Kidney (tissue), 14 donors: ENCODE measurements around the gene METRNL. TPM values are rescaled to one million over a fixed set of nuclear protein-coding genes. Genes with fewer than 3 reads are reported as not detected.

Source experiments
- DNase-seq, 5 donors: peaks; one replicate each; pipeline ENCODE4 v3.0.0-alpha.2; 2013 to 2020
- FAIRE-seq: peaks from 2 replicates; lab custom pipeline; 2012; peaks lifted over from hg19 to GRCh38; lab: Jason Lieb, UNC
- H3K27ac ChIP-seq, 2 donors: one replicate each; pipeline ENCODE4 v1.7.0; 2013; ENCODE audit warnings: low read depth in 2 of 2, low read length in 2 of 2, inconsistent platforms in 1 of 2
- H3K27me3 ChIP-seq: one replicate; pipeline ENCODE4 v1.7.1; 2013; ENCODE audit warnings: low read length, inconsistent platforms; ENCODE audit not compliant: control insufficient read depth, insufficient read depth
- H3K36me3 ChIP-seq, 3 donors: one replicate each; pipeline versions ENCODE4 v1.7.0 to v1.7.1; 2013; ENCODE audit warnings: low read length in 3 of 3, control low read depth in 1 of 3, inconsistent platforms in 1 of 3; ENCODE audit not compliant: insufficient read depth in 3 of 3, control insufficient read depth in 2 of 3
- H3K4me1 ChIP-seq, 3 donors: one replicate each; pipeline versions ENCODE4 v1.7.0 to v1.7.1; 2013; ENCODE audit warnings: low read length in 3 of 3, inconsistent platforms in 1 of 3, low read depth in 1 of 3; ENCODE audit not compliant: control insufficient read depth in 2 of 3, insufficient read depth in 2 of 3
- H3K4me3 ChIP-seq, 3 donors: one replicate each; pipeline versions ENCODE4 v1.7.0 to v1.8.1; 2013; ENCODE audit warnings: low read length in 3 of 3, control low read depth in 1 of 3, inconsistent platforms in 1 of 3
- H3K9ac ChIP-seq, 3 donors: one replicate each; pipeline versions ENCODE4 v1.7.0 to v1.7.1; 2013; ENCODE audit warnings: low read length in 3 of 3, control low read depth in 1 of 3, inconsistent platforms in 1 of 3
- H3K9me3 ChIP-seq, 3 donors: one replicate each; pipeline versions ENCODE4 v1.7.0 to v1.7.1; 2013; ENCODE audit warnings: low read length in 3 of 3, control low read depth in 1 of 3, inconsistent platforms in 1 of 3; ENCODE audit not compliant: control insufficient read depth in 2 of 3, insufficient read depth in 1 of 3
- CTCF ChIP-seq: IDR thresholded peaks from 3 replicates; pipeline ENCODE4 v1.5.1; 2012; ENCODE audit warnings: mild to moderate bottlenecking, moderate library complexity, borderline replicate concordance; ENCODE audit not compliant: insufficient read depth; ENCODE audit errors: extremely low read depth
- intact Hi-C: fragments of 100-400 bp; cut with DNase I; formaldehyde crosslinking; loops from one replicate; pipeline ENCODE4 v1.11.1; 2022
- polyA plus RNA-seq: library from polyadenylated mRNA; stranded (reverse); fragments of 350-450 nt; fragmentation: Illumina TruSeq; extraction: RNeasy Lipid Tissue Mini Kit (QIAGEN cat#74804); gene quantifications from one replicate; pipeline ENCODE4 v1.2.3, GENCODE V29; 2014; ENCODE audit warnings: low read depth, low replicate concordance; ENCODE audit not compliant: insufficient read depth
- total RNA-seq: library from RNA; stranded (reverse); fragmentation: NEBNext Ultra II Directional; extraction: Animal tissue kit (Norgen Biotek cat#: 25700); gene quantifications from one replicate; pipeline ENCODE4 v1.2.1, GENCODE V29; 2021
- donor health status: control.
- donor health status: control.
- donor health status: control.
- donor health status: control.
- donor health status: control.
- donor health status: DM: yes; HTN: yes; CAD: no.
- donor health status: Normal renal cell carcinoma (clear cell type).

Gene METRNL
- total and polyA plus RNA-seq, 2 donors from 2014 or later = 61.5 to 107 TPM

- DNase-seq = no peak
Observed at GRCh38 chr17:83092931-83093330, 13.5 kb downstream of the METRNL start.

GRCh38 chr17:83093506-83093905 is 14.1 kb downstream of the METRNL start:
- Histone ChIP-seq H3K27me3 (no peaks in the 10 kb centered on the region), H3K4me1 (peaks cover 0 to 33% (median 0%) of the 10 kb centered on the region in 3 donors), H3K36me3 (peaks cover 0 to 27% (median 5%) of the 10 kb centered on the region in 3 donors), H3K4me3 (no peak overlapping the region), H3K9ac (no peak overlapping the region), H3K9me3 (no peaks in the 10 kb centered on the region), H3K27ac (no peak overlapping the region)
- no peak for TF ChIP-seq CTCF
- FAIRE-seq (no peak), DNase-seq (no peak)
- intact Hi-C loops = no loop called here

More at GRCh38 chr17:83092931-83093330, 13.5 kb downstream of the METRNL start:
- TF ChIP-seq CTCF = no peak
- Histone ChIP-seq H3K27me3 (no peaks in the 10 kb centered on the region), H3K4me3 (no peak overlapping the region), H3K4me1 (peaks cover 0 to 35% (median 0%) of the 10 kb centered on the region in 3 donors), H3K9ac (no peak overlapping the region), H3K27ac (no peak overlapping the region), H3K9me3 (no peaks in the 10 kb centered on the region), H3K36me3 (peaks cover 0 to 27% (median 5%) of the 10 kb centered on the region in 3 donors)
- intact Hi-C loops = no loop called here
- FAIRE-seq = no peak

GRCh38 chr17:83094291-83094690 is 14.9 kb downstream of the METRNL start:
- Histone ChIP-seq H3K4me1 (peaks cover 0 to 35% (median 0%) of the 10 kb centered on the region in 3 donors), H3K27ac (no peak overlapping the region), H3K27me3 (no peaks in the 10 kb centered on the region), H3K9ac (no peak overlapping the region), H3K4me3 (no peak overlapping the region), H3K9me3 (no peaks in the 10 kb centered on the region), H3K36me3 (peaks cover 0 to 27% (median 5%) of the 10 kb centered on the region in 3 donors)
- no peak for TF ChIP-seq CTCF
- FAIRE-seq = no peak
- DNase-seq = peak in 1 of 5 donors; percentile 80
- intact Hi-C loops = no loop called here

- Histone ChIP-seq H3K27me3 (no peaks in the 10 kb centered on the region), H3K27ac (no peak overlapping the region), H3K36me3 (peaks cover 0 to 27% (median 5%) of the 10 kb centered on the region in 3 donors), H3K4me1 (peaks cover 0 to 36% (median 4%) of the 10 kb centered on the region in 3 donors), H3K9me3 (no peaks in the 10 kb centered on the region), H3K9ac (no peak overlapping the region), H3K4me3 (no peak overlapping the region)
- intact Hi-C loops = no loop called here
- FAIRE-seq (no peak), DNase-seq (no peak)
- TF ChIP-seq CTCF = no peak
Observed at GRCh38 chr17:83095016-83095415, 15.6 kb downstream of the METRNL start.
